ENCODE measurements around the gene TNRC6C.

DNA sequence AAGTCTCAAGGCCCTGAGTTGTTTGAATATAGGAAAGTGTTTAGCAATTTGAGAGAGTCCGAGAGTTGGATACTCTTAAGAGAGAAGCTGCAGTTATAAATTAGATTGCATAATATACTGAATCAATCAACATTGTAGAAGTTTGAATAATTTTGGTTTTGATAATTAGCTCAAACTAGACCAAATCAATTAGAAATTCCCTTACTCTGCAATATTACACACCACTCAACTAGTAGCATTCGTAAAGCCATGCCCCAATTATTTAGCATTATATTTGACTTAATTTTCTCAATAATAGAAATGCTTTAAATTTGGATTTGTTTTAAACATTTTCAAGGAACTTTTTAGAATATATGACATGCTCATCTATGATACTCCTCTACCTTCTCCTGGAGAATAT is 49.1 kb downstream of the TNRC6C start:
- TF ChIP-seq, protein P1, sequence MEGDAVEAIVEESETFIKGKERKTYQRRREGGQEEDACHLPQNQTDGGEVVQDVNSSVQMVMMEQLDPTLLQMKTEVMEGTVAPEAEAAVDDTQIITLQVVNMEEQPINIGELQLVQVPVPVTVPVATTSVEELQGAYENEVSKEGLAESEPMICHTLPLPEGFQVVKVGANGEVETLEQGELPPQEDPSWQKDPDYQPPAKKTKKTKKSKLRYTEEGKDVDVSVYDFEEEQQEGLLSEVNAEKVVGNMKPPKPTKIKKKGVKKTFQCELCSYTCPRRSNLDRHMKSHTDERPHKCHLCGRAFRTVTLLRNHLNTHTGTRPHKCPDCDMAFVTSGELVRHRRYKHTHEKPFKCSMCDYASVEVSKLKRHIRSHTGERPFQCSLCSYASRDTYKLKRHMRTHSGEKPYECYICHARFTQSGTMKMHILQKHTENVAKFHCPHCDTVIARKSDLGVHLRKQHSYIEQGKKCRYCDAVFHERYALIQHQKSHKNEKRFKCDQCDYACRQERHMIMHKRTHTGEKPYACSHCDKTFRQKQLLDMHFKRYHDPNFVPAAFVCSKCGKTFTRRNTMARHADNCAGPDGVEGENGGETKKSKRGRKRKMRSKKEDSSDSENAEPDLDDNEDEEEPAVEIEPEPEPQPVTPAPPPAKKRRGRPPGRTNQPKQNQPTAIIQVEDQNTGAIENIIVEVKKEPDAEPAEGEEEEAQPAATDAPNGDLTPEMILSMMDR (IDR thresholded peaks at IDR 0.05), result no peak
- TF ChIP-seq POLR2A (IDR thresholded peaks at IDR 0.05), result no peak

Measured in lower leg skin (tissue), 3 donors.